GM19467 (cell line): ENCODE data around the gene IL20.

Source experiments
- ATAC-seq: cut with Tn5 transposase; IDR thresholded peaks from one replicate; pipeline ENCODE4 v1.9.1; 2021; ENCODE audit warnings: mild to moderate bottlenecking, moderate library complexity; ENCODE audit not compliant: unreplicated experiment

Gene IL20

DNA sequence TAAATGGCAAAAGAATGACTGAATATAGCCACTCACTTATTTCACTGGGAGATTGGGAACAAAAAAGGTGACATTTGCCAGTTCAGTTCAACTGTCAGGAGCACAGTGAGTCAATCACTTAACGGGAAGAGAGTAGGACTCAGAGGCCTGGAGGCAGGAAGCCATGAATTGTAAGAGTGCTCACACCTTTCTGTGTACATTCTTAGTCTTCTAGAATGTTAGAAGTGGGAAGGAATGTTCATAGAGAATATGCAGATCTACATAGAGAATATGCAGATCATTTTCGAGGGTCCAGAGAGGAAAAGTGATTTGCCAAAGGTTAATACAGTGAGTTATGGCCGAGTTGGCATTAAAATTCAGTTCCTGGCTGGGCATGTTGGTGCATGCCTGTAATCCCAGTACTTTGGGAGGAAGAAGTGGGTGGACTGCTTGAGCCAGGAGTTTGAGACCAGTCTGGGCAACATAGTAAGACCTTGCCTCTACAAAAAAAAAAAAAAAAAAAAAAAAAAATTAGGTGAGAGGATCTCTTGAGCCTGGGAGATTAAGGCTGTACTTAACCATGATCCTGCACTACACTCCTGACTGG lies 8.3 kb downstream of the IL20 start:
- ATAC-seq, result no peak

DNA sequence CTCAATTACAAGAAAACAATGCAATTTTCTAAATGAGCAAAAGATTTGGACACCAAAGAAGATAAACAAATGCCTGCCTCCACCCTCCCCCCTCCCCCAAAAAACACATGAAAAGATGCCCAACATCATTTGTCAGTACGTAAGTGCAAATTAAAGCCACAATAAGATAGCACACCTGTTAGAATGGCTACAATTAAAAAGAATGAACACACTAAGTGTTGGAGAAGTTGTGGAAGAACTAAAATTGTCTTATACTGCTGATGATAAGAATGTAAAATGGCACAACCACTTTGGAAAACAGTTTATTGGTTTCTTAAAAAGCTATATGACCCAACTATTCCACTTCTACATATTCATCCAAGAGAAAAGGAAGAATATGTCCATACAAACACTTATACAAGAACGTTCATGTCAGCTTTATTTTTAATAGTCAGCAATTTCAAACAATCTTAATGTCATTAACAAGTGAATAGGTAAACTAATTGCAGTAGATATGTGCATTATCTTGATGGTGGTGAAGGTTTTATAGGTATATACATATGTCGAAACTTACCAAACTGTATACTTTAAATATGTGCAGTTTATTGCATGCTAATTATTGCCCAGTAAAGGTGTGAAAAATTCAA lies 10.4 kb downstream of the IL20 start:
- ATAC-seq, result no peak

DNA sequence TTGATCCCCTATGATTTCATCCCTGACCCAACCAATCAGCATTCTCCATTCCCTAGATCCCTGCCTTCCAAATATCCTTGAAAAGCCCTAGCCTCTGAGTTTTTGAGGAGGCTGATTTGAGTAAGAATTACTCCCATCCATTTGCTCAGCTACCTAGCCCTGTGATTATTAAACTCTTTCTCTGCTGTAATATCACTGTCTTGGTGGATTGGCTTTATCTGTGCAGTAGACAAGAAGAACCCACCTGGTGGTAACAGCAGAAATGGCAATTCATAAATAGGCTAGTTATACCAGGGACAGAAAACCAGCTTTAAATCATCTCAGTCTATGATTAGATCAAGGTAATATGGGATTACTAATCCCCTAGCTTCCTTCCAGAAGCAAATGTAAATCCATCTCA lies 13.0 kb downstream of the IL20 start:
- ATAC-seq, result no peak

DNA sequence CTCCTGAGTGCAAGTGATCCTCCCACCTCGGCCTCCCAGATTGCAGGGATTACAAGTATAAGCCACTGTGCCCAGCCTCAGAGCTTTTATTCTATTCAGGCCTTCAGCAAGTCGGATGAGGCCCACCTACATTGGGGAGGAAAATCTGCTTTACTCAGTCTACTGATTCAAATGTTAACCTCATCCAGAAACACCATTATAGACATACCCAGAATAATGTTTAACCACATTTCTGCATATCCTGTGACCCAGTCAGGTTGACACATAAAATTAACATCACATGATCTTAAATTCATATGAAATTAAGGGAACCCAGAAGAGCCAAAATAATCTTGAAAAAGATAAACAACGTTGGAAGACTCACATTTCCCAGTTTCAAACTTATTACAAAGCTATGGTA lies 14.9 kb downstream of the IL20 start:
- ATAC-seq, result no peak

DNA sequence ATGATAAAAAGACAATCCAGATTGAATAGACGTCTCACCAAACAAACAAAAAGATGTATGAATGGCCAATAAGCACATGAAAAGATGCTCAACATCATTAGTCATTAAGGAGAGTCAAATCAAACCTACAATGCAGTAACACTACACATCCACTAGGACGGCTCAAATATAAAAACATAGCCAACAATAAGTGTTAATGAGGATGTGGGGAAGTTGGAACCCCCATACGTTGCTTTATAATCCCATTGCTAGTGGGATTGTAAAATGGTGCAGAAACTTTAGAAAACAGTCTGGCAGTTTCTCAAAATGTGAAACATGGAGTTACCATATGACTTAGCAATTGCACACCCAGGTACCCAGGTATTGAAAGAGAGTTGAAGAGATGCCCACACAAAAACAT lies 17.1 kb downstream of the IL20 start:
- ATAC-seq, result no peak

DNA sequence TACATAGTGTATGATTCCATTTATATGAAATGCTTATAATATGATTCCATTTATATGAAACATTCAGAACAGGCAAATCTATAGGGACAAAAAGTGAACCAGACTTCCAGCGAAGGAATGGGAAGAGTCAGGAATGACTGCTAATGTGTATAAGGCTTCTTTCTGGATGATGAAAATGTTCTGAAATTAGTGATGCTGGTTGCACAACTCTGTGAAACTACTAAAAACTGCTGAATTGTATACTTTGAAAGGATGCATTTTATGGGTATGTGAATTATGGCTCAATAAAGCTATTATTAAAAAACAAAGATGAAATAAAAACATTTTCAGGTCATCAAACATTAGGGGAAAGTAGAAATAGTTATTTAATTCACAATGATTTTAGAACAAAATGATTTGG lies 17.7 kb downstream of the IL20 start:
- ATAC-seq, result no peak

DNA sequence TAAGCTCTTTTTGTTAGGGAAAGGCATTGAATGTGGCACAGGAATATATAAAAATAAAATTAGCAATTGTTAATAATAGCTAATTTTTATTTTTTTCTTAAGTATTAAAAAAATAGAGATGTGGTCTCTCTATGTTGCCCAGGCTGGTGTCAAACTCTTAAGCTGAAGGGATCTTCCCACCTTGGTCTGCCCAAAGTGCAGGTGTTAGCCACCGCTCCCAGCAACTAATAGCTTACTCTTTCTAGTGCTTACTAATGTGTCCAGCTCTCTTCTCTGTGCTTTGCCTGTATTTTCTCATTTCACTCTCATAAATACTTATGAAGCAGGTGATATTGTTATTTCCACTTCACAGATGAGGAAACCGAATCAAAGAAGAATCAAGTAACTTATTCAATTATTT lies 18.5 kb downstream of the IL20 start:
- ATAC-seq, result no peak

DNA sequence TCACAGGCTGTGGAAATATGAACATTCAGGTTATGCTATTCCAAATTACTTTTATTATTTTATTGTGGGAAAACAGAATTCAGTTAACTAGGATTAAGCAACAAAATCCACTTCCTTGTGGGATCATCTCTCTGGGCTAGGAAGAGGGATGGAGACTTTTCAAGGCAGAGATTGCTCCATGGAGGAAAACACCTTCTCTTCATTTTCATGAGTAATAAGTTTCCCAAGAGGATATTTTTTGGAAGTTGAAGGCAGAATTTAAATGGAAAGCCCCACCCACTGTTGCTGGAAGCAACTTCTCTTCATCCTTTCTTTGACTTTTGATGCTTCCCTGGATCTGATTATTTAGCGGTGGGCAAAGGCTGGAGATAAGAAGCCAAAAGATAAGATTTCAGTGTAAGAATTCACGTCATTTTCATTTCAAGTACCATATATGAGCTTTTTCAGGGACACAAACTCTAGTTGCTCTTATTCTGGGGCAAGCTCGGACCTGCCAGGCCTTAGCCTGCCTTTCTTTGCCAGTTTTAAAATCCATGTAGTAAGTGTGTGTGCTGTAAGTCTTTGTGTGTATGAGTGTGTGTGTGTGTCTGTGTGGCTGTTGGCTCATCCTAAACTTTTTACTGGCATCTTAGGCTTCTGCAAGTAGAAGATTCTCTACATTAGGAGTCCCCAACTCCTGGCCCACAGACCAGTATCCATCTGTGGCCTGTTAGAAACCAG lies 20.1 kb downstream of the IL20 start:
- ATAC-seq, result no peak

DNA sequence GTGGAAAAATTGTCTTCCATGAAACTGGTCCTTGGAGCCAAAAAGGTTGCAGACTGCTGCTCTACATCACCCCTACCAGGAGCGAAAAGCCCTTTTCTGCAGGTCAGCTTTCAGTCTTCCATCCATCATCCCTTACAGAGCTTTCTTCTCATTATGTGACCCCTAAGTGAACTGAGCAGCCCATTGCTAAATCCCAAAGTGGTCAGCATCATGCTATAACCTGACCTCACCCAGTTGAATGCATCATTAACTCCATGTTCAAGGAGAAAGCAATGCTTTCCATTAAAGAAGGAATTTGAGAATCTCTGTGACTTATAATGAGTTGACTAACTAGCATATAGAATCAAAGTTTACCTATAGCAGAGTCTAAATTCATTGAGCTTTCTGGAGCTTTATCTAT lies 21.4 kb downstream of the IL20 start:
- ATAC-seq, result no peak

DNA sequence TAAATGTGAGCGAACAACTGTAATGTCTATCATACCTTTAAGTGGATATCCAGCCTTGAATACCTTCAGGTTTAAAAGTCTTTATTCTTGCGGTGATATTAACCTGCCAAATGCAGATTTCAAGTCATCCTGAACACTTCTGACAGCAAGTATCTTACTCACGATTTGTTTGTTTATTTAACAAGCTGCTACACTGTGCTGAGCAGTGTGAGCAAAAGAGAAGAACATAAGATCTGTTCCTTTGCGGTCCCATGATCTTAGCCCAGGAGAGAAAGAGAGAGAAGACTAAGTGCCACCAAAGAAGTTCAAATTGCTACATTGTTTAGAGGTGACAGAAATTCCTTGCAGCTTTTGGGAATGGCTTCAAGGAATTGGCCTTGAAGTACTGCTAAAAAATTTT lies 22.3 kb downstream of the IL20 start:
- ATAC-seq, result no peak

DNA sequence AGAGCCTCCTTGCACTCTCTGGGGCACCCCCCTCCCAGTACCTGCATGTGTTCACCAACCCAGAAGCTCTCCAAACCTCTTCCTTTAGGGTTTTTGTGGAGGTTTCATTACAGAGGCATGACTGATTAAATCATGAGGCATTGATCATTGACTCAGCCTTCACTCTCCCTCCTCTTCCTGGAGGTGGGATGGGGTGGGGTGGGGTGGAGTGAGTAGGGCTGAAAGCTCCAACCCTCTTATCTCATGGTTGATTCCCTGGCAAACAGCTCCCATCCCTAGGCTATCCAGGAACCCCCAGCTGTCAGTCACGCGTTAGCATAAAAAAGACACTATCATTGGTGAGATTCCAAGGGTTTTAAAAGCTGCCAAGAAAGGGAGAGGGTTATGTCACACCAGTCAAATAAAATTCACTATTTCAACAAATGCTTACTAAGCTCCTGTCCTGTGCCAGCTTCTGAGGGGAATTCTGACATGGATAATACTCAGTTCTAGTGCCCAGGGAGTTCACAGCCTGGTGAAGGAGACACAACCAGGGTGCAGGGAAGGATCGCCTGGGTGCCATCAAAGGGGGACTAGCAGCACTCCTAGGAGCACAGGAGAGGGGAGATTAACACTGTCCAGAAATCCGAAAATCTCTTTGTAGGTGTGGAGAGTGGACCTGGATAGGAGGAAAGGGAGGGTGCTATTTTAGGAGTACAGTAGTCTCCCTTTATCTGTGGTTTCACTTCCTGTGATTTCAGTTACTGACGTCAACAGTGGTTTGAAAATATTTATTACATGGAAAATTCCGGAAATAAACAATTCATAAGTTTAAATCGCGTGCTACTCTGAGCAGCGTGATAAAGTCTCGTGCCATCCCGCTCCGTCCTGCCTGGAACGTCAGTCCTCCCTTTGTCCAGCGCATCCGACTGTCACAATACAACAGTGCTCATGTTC lies 25.0 kb downstream of the IL20 start:
- no peak for ATAC-seq

DNA sequence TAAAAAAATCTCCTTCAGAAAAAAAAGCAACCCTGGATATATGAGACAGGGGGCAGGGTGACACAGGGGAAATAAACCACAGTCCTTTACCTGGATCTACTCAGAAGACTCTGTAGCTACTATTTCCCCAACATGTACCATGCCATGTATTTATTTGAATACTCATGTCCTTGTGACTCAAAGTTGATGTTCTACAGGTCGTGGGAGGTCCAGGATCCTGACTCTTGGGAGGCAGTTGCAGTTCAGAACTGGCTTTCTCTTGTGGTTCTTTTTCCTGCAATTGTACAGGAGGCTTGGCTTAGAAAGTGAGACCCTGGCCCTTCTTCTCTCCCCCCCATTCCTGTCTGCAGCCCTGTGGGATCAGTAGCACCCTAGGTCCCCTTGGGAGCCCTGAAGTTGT lies 26.0 kb downstream of the IL20 start:
- ATAC-seq, result no peak

DNA sequence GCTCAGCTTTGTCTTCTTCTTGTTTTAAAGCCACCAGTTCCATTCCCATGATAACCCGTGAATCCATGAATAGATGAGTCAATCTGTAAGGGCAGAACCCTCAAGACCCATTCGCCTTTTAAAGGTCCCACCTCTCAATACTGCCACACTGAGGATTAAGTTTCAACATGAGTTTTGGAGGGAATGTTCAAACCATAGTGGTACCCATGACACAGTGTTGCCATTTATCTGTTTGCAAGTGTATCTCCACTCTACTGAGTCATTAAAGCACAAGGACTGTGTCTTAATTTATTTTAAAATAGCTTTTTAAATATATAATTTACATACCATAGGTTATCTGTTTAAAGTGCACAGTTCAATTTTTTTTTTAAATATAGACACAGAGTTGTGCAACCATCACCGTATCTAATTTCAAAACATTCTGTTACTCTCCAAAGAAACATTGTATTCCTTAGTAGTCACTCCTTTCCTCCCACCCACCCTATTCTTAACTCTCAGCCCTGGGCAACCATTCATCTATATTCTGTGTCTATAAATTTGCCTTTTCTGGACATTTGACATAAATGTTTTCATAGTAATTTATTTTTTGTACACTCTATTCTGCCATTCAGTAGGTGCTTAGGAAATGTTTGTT lies 27.0 kb downstream of the IL20 start:
- no peak for ATAC-seq

DNA sequence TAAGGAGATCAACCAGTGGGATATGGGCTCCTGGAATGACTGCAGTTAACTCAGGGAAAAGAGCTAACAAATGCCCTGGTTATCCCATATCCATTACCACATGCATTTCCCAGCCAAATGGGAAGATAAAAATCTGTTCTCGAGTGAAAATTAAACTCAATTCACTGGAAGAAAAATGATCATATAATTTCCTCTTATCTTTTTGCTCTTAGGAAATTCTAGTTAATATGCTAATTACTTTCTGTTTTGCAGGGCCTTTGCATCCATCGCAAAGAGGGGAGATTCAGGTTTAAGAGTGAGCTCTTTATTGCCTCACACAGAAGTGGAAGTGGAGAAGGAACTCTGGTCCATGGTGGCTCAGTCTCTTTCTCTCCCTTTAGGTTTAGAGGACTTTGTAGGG lies 28.0 kb downstream of the IL20 start:
- ATAC-seq, result no peak

DNA sequence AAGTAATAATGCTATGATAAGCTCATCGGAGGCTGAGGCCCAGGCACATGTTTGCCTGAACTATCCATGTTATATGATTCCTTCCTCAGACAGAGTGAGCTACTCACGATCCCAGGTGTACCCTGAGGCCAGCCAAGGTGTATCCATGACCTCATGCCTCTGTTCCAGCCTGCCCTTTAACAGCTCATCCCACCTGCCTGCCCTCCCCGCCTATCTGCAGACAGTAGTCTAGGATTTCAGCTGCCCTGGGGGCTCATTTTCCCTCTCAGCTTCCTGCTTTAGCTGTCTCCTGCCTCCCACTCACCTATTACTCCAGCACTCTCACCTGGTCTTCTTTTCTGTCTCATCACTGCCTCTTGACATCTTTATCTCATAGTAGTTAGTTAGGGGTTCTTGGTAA lies 29.9 kb downstream of the IL20 start:
- ATAC-seq, result no peak

DNA sequence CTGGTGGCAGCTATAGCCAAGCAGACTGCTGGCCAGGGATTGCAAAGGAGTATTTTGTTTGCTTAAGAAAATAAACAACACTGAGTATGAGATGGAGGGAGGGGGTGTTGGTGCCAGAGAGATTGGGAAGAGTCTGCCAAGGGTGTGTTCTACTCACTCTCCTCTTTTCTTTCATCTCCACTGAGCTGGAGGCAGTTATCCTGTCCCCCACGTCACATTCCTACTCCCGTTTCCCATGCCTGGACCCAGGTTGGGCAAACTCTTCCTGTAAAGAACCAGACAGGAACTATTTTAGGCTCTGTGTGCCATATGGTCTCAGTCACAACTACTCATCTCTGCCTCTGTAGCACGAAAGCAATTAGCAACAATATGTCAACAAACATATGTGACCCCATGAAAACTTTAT lies 30.4 kb downstream of the IL20 start:
- ATAC-seq, result no peak

DNA sequence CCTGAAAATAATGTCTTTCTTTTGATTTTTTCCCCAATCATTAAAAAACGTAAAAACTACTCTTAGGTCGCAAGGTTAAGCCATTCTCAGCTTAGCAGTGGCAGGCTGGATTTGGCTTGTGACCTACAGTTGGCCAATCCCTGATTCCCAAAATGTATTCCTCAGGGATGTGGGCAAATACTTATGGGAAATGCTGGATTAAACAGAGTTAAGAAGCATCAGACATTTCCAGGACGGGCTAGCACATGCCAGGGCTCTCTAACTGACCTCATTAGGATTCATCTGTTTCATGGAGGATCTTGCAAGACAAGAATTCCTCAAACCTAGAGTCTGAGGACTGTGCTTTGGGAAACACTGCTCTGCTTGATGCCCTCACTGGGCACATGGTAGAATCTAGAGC lies 30.8 kb downstream of the IL20 start:
- no peak for ATAC-seq

DNA sequence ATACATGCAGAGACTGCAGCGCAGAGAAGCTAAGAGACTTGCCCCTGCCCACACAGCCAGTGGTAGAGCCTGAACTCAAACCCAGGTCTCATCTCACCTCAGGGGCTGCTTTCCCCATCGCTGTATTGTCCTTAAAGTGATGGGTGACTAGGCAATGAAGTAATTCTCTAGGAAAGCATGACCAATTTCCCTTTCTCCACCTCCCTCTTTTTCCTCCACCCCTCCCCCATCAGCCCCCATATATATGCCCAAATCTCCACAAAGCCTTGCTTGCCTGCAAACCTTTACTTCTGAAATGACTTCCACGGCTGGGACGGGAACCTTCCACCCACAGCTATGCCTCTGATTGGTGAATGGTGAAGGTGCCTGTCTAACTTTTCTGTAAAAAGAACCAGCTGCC lies 31.8 kb downstream of the IL20 start, which contains the start of gene IL24:
IL24 (plus strand) TSS at position 269 of the 400 bp plus-strand sequence. CDS start 390 bp downstream, outside the sequence.
- ATAC-seq, result no peak

DNA sequence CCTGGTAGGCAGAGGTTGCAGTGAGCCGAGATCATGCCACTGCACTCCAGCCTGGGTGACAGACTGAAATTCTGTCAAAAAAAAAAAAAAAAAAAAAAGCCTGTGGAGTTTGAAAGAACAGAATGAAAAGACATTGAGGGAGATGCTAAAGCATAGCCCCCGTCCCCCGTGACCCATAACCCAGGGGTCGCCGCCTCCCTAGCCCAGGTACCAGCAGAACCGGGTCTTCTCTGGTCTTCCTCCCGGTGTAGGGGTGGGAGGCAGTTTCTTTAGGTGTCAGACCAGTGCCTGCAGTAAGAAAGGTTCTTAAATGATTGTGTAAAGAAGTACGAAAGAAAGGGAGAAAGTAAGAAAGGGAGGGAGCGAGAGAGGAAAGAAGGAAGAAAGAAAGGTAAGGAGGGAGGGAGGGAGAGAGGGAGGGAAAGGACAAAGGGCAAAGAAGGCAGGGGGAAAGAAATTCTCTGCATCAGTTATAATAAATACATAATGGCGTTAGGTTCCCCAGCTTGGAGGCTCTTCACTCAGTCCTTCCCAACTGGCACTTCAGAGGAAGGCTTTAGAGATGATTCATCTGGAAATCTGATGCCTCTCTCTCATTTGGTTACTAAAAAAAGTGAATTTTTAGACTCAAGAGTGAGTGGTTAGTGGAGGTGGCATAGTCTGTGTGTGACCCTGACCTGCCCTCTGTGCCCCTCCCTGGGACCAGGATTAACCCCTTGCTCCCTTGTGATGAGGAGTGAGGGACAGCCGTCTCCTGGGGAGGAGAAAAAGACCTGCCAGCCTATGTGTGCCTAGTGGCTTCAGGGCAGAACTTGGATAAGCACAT lies 32.9 kb downstream of the IL20 start:
- ATAC-seq, result no peak

DNA sequence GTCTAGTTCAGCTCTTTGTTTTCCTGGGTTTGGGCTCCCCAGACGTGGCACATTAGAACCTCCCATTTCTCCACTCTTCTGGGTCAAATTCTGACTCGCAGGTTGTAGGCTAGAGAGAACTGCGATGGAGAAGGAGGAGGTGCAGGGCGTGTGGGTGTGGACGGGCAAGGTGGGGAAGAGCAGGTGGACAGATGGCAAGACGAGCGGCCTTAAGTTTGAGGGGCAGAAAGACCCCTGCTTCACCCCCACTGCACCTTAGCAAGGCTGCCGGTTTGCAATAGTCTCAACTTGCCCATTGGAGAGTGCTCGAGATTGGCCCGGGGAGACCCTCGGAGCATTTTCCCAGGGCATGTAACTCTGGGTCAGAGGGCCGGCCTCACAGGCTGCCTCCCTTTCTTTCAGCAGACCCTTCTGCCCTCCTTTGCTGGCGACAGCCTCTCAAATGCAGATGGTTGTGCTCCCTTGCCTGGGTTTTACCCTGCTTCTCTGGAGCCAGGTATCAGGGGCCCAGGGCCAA lies 33.5 kb downstream of the IL20 start:
- ATAC-seq, result no peak
